HG02610 (cell line): ENCODE results near the gene TRIP13.
A peak's percentile ranks its signal among the peaks of the same experiment; 100 is the strongest.
"Not testable (repeated sequence)": the region's sequence is repeated elsewhere in the genome, so short reads cannot be mapped to it uniquely, and the experiment has no call there.

Source experiments
- ATAC-seq: cut with Tn5 transposase; IDR thresholded peaks from one replicate; pipeline ENCODE4 v1.9.1; 2021; ENCODE audit warnings: mild to moderate bottlenecking, moderate library complexity; ENCODE audit not compliant: unreplicated experiment

TRIP13 gene, protein sequence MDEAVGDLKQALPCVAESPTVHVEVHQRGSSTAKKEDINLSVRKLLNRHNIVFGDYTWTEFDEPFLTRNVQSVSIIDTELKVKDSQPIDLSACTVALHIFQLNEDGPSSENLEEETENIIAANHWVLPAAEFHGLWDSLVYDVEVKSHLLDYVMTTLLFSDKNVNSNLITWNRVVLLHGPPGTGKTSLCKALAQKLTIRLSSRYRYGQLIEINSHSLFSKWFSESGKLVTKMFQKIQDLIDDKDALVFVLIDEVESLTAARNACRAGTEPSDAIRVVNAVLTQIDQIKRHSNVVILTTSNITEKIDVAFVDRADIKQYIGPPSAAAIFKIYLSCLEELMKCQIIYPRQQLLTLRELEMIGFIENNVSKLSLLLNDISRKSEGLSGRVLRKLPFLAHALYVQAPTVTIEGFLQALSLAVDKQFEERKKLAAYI

GRCh38 chr5:892394-893136 lies at the start of gene TRIP13, which contains the start of gene BRD9:
TSS of gene TRIP13 (plus strand) at chr5:892884. CDS start at chr5:892999, 115 bp downstream.
TSS of gene BRD9 (minus strand) at chr5:892801. CDS start at chr5:892657, 144 bp downstream.
- peak; percentile 98 for ATAC-seq

DNA sequence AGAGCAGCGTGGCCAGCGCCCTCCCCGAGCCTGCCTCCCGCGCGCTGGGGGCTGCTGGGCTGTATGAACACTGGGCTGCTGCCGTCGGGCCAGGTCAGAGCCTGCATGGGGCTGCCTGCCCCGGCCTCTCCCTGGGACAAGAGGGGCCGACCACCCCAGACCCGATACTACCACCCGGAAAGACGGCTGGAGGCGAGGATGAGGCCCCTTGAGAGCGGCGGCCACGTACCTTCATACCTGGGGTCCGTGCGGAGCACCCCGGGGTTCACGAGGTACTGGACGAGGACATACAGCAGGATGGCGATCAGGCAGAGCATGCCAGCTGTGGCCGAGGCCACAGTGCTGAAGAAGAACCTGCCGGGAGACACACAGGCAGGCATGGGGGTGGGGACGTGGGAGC lies 49.3 kb upstream of the TRIP13 start:
- ATAC-seq = not testable (repeated sequence)

DNA sequence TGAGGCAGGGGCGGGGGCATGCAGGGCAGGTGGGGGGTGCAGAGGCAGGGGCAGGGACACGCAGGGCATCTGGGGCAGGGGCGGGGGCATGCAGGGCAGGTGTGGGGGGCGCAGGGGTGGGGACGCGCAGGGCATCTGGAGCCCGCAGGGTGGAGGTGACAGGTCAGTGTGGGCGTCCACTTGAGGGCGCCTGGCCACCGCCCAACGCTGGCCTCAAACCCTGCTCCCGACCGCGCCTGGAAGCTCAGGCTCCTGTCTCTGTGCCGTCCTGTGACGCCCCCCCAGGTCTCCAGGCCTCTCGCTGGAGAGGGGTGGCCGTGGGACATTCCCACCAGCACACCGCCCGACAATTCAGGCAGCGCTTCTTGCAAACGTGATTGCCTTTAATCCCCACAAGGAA lies 48.8 kb upstream of the TRIP13 start:
- not testable (repeated sequence) for ATAC-seq

DNA sequence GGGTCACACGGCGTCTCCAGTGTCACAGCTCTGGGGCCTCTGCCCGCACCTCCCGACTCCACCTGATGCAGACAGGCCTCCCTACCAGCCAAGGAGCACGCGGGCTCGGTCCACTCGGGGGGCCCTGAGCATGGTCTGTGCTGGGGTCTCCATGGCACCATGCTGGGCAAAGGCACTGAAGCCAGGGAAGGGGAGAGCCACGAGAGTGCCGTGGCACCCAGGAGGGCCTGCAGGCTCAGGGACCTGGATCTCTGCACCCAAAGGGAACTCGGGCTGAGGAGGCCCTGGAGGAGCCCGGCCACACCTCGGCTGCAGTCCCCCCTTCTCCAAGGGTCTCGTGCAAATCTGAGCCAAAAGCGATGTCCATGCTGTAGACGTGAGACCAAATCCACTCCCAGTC lies 48.3 kb upstream of the TRIP13 start:
- not testable (repeated sequence) for ATAC-seq

DNA sequence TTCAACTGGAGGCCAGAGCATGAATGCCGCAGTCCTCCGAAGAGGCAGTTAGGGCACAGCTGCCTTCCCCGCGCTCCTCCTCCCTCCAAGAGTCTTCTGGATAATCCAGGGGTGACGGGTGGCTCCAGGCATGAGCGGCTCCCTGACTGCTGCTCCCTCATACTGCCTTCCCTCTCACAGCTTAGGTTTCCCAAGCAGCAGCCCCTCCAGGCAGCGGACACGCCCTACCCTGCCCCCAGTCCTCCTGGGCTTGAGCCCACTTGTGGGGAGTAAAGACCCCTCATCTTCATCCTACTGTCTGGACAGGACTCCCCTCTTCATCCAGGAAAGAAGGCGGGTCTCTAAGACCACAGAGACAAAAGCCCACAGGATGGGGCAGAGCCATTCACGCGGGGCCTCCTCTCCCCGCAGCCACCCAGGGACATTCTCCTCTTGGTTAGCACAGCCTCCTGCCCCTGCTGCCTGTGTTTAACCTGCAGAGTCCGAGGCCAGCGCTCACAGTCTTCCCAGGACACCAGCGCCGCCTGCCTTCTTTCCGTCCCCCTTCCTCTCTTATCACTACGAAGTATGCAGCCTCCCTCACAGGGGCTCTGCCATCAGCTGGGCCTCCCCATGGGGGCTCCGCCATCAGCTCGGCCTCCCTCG lies 47.5 kb upstream of the TRIP13 start:
- ATAC-seq = not testable (repeated sequence)

GRCh38 chr5:845676-846601 lies 46.7 kb upstream of the TRIP13 start:
- not testable (repeated sequence) for ATAC-seq

GRCh38 chr5:846602-847091 lies 46.0 kb upstream of the TRIP13 start:
- ATAC-seq = not testable (repeated sequence)

- ATAC-seq = not testable (repeated sequence)
Observed at GRCh38 chr5:847212-847611, 45.5 kb upstream of the TRIP13 start.

DNA sequence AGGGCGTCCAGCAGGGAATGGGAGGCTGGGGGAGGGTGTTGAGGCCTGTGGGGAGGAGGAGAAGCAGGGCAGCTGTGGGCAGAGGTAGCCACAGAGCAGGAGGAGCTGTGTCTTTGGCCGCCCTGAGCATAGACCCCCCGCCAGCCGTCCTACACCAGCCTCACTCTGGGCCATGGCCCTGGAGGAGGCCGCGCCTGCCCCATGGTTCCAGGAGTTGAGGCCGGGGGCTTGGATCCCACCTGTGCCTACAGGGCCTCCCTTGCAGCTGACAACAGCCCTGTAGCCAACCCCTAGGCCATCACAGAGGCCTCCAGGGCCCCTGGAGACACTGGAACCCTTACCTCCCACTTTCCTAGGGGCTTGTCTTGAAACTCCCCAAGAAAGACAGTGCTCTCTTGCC lies 44.9 kb upstream of the TRIP13 start:
- not testable (repeated sequence) for ATAC-seq

- no peak for ATAC-seq
Observed at GRCh38 chr5:848671-849111, 44.0 kb upstream of the TRIP13 start.

DNA sequence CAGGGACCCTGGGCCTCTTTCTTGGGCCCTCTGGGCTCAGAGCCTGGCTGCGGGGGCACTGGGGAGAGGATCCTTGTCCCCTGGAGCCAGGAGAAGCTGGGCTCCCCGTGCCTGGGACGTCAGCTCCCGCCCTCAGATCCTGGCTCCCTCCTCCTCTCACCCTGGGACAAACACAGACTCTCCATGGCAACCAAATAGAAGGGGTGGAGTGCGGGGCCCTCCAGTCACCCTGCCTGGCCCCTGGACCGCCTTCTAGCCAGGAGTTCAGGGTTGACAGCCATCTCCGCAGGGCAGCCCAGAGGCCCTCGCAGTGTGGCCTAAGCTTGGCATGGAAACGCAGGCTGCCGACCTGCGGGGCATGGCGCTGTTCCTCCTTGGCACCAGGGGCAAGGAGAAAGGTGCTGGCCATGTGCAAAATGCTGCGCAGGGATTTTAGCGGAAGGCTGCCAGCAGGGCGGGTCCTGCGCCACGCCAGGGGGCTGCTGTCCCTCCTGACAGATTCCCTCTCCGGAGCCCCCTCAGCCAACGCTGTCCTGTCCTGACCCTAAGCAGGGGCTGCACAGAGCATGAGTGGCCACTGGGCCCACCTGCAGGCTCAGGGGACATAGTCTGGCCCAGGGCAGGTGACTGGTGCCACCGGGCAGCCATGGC lies 42.9 kb upstream of the TRIP13 start:
- ATAC-seq = no peak

DNA sequence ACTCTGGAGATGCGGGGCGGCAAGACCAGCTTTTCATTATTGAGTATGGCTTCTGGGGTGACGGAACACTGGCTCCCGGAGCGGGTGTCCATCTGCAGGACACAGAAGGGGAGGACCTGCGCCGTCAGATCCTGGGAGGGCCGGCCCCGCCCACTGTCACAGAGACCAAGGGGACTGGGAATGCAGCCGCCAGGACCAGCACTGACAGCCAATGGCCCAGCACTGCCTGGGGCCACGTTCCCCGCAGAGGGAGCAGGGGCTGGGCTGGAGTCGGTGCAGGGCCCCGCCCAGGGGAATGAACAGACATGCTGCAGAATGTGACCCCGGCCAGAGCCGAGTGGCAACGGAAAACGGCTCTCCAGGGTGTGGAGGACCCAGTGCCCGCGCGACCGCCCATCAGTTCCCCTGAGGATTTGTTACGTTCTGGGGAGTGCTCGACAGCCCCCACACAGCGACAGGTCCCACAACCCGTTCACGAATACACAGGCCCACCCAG lies 42.1 kb upstream of the TRIP13 start, which contains the start of gene ZDHHC11:
ZDHHC11 (minus strand) TSS at position 476 of the 496 bp plus-strand sequence; CDS start at position 92, 384 bp downstream.
- ATAC-seq = no peak

DNA sequence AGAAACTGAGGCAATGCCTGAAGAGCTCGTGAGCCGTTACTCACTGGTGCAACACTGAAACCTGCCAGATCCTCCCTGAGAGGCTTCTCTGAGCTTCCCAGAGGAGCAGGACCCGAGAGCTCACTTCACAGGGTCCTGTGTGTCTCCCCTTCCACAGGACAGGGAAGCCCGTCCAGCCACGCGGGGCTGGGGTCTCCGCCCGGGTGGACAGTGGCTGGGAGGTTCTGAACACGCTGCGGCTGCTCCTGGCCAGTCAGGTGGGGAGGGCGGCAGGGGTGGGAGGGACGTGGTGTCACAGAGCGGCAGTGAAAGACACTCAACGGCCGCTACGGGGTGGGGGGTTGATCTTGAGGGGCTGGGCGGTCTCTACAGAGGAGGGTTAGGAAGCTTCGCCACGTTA lies 41.6 kb upstream of the TRIP13 start:
- no peak for ATAC-seq

DNA sequence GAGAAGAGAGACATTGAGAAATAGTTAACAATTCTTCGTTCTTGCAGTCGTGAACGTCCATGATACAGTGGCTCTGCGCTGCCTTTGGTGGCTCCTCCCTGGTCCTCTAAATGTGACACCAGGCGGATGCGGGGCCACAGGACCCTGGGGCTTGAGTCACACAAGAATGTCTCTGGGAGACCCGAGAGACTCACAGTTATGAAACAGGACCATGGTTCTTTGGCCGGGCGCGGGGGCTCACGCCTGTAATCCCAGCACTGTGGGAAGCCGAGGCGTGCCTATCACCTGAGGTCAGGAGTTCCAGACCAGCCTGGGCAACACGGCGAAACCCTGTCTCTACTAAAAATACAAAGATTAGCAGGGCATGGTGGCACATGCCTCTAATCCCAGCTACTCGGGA lies 41.1 kb upstream of the TRIP13 start:
- ATAC-seq = no peak

DNA sequence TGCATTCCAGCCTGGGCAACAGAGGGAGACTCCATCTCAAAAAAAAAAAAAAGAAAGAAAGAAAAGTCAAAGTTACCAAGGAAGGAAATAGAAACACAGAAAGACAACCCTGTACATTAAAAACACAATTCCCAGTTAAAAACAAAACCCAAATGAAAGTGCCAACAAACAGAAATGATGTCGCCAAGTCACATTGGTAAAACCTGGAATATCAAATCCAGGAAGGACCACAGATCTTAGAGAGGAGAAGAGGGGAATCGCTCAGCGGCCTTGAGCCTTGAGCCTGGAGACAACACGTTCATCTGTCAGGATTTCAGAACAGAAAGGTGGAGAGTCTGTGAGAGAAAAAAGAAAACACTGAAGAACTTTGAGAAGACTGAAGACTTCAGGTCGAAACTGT lies 40.7 kb upstream of the TRIP13 start:
- no peak for ATAC-seq

GRCh38 chr5:852431-853401 lies 40.0 kb upstream of the TRIP13 start:
- ATAC-seq = no peak

DNA sequence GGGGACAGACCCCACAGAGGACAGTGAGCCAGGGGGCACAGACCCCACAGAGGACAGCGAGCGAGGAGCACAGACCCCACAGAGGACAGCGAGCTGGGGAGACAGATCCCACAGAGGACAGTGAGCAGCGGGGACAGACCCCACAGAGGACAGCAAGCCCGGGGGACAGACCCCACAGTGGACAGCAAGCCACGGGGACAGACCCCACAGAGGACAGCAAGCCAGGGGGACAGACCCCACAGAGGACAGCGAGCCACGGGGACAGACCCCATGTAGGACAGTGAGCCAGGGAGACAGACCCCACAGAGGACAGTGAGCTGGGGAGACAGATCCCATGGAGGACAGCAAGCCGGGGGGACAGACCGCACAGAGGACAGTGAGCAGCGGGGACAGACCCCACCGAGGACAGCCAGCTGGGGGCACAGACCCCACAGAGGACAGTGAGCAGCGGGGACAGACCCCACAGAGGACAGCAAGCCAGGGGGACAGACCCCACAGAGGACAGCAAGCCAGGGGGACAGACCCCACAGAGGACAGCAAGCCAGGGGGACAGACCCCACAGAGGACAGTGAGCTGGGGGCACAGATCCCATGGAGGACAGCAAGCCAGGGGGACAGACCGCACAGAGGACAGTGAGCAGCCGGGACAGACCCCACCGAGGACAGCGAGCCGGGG lies 39.1 kb upstream of the TRIP13 start:
- ATAC-seq = not testable (repeated sequence)

- ATAC-seq = no peak
Observed at GRCh38 chr5:854217-854616, 38.5 kb upstream of the TRIP13 start.
